ENCODE results near the gene LIMS4. TPM values are rescaled to one million over a fixed set of nuclear protein-coding genes. Genes with fewer than 3 reads are reported as not detected.
"Not testable (repeated sequence)": the region's sequence is repeated elsewhere in the genome, so short reads cannot be mapped to it uniquely, and the experiment has no call there.

LIMS4 gene
- total and polyA plus RNA-seq, 2 donors, result 2.8 TPM; not detected in 1

GRCh38 chr2:110465312-110465711 is 7.3 kb downstream of the LIMS4 start:
- H3K4me1 ChIP-seq (ENCODE audit: insufficient read depth); DNase-seq (ENCODE audit: extremely low spot score); H3K27ac ChIP-seq (ENCODE audit: low read depth); H3K36me3 ChIP-seq (ENCODE audit: insufficient read depth); H3K4me3 ChIP-seq (ENCODE audit: low read depth, low read length): not testable (repeated sequence)
- no CpG with 5 or more reads among the region's 8 CpGs for WGBS

- H3K27ac ChIP-seq (ENCODE audit: low read depth); H3K4me1 ChIP-seq (ENCODE audit: insufficient read depth); DNase-seq (ENCODE audit: extremely low spot score); H3K36me3 ChIP-seq (ENCODE audit: insufficient read depth); H3K4me3 ChIP-seq (ENCODE audit: low read depth, low read length): not testable (repeated sequence)
- WGBS, result no CpG with 5 or more reads among the region's 2 CpGs
Observed at GRCh38 chr2:110462458-110462857, 10.2 kb downstream of the LIMS4 start.

GRCh38 chr2:110460318-110460717 is 12.3 kb downstream of the LIMS4 start:
- not testable (repeated sequence) for DNase-seq (ENCODE audit: extremely low spot score); H3K4me1 ChIP-seq (ENCODE audit: insufficient read depth); H3K27ac ChIP-seq (ENCODE audit: low read depth); H3K4me3 ChIP-seq (ENCODE audit: low read depth, low read length); H3K36me3 ChIP-seq (ENCODE audit: insufficient read depth)

GRCh38 chr2:110457214-110457590 is 15.4 kb downstream of the LIMS4 start:
- not testable (repeated sequence) for DNase-seq (ENCODE audit: extremely low spot score); H3K36me3 ChIP-seq (ENCODE audit: insufficient read depth)
- 73% methylated on average over 1 of the region's 2 CpGs for WGBS

GRCh38 chr2:110456291-110457213 is 16.1 kb downstream of the LIMS4 start:
- WGBS, result 100% methylated on average over 1 of the region's 16 CpGs
- not testable (repeated sequence) for H3K4me1 ChIP-seq (ENCODE audit: insufficient read depth); DNase-seq (ENCODE audit: extremely low spot score); H3K4me3 ChIP-seq (ENCODE audit: low read depth, low read length); H3K27ac ChIP-seq (ENCODE audit: low read depth); H3K36me3 ChIP-seq (ENCODE audit: insufficient read depth)

More at GRCh38 chr2:110457214-110457590, 15.4 kb downstream of the LIMS4 start:
- H3K4me1 ChIP-seq (ENCODE audit: insufficient read depth); H3K4me3 ChIP-seq (ENCODE audit: low read depth, low read length); H3K27ac ChIP-seq (ENCODE audit: low read depth): not testable (repeated sequence)

GRCh38 chr2:110455080-110455670 is 17.4 kb downstream of the LIMS4 start:
- WGBS, result no CpG with 5 or more reads among the region's 6 CpGs
- DNase-seq (ENCODE audit: extremely low spot score); H3K4me1 ChIP-seq (ENCODE audit: insufficient read depth); H3K27ac ChIP-seq (ENCODE audit: low read depth); H3K36me3 ChIP-seq (ENCODE audit: insufficient read depth); H3K4me3 ChIP-seq (ENCODE audit: low read depth, low read length): not testable (repeated sequence)

GRCh38 chr2:110450951-110451350 is 21.7 kb downstream of the LIMS4 start:
- WGBS, result no CpG with 5 or more reads among the region's 2 CpGs
- not testable (repeated sequence) for H3K27ac ChIP-seq (ENCODE audit: low read depth); H3K4me3 ChIP-seq (ENCODE audit: low read depth, low read length); H3K4me1 ChIP-seq (ENCODE audit: insufficient read depth); DNase-seq (ENCODE audit: extremely low spot score); H3K36me3 ChIP-seq (ENCODE audit: insufficient read depth)

- DNase-seq (ENCODE audit: extremely low spot score); H3K4me3 ChIP-seq (ENCODE audit: low read depth, low read length); H3K27ac ChIP-seq (ENCODE audit: low read depth); H3K4me1 ChIP-seq (ENCODE audit: insufficient read depth); H3K36me3 ChIP-seq (ENCODE audit: insufficient read depth): not testable (repeated sequence)
- WGBS, result no CpG with 5 or more reads among the region's 7 CpGs
Observed at GRCh38 chr2:110449127-110449947, 23.3 kb downstream of the LIMS4 start.

- not testable (repeated sequence) for H3K27ac ChIP-seq (ENCODE audit: low read depth); DNase-seq (ENCODE audit: extremely low spot score); H3K4me3 ChIP-seq (ENCODE audit: low read depth, low read length); H3K36me3 ChIP-seq (ENCODE audit: insufficient read depth); H3K4me1 ChIP-seq (ENCODE audit: insufficient read depth)
- WGBS, result no CpG with 5 or more reads among the region's 2 CpGs
Observed at GRCh38 chr2:110446644-110447043, 26.0 kb downstream of the LIMS4 start.

GRCh38 chr2:110443305-110444005 is 29.2 kb downstream of the LIMS4 start:
- not testable (repeated sequence) for H3K27ac ChIP-seq (ENCODE audit: low read depth); DNase-seq (ENCODE audit: extremely low spot score); H3K4me1 ChIP-seq (ENCODE audit: insufficient read depth); H3K4me3 ChIP-seq (ENCODE audit: low read depth, low read length); H3K36me3 ChIP-seq (ENCODE audit: insufficient read depth)
- no CpG with 5 or more reads among the region's 8 CpGs for WGBS

- not testable (repeated sequence) for H3K36me3 ChIP-seq (ENCODE audit: insufficient read depth); DNase-seq (ENCODE audit: extremely low spot score); H3K4me1 ChIP-seq (ENCODE audit: insufficient read depth); H3K27ac ChIP-seq (ENCODE audit: low read depth); H3K4me3 ChIP-seq (ENCODE audit: low read depth, low read length)
- WGBS, result no CpG with 5 or more reads among the region's 1 CpG
Observed at GRCh38 chr2:110441905-110442304, 30.7 kb downstream of the LIMS4 start.

GRCh38 chr2:110434565-110434964 is 38.1 kb downstream of the LIMS4 start:
- WGBS, result no CpG with 5 or more reads among the region's 6 CpGs
- not testable (repeated sequence) for H3K27ac ChIP-seq (ENCODE audit: low read depth); H3K4me1 ChIP-seq (ENCODE audit: insufficient read depth); DNase-seq (ENCODE audit: extremely low spot score); H3K4me3 ChIP-seq (ENCODE audit: low read depth, low read length); H3K36me3 ChIP-seq (ENCODE audit: insufficient read depth)

GRCh38 chr2:110425725-110426124 is 46.9 kb downstream of the LIMS4 start:
- H3K27ac ChIP-seq (ENCODE audit: low read depth); DNase-seq (ENCODE audit: extremely low spot score); H3K4me1 ChIP-seq (ENCODE audit: insufficient read depth); H3K4me3 ChIP-seq (ENCODE audit: low read depth, low read length); H3K36me3 ChIP-seq (ENCODE audit: insufficient read depth): not testable (repeated sequence)
- 91% methylated on average over 1 of the region's 4 CpGs for WGBS

Data from urinary bladder (tissue), 4 donors.